ENCODE results near the gene TRIP6.
A peak's percentile ranks its signal among the peaks of the same experiment; 100 is the strongest.

TRIP6 gene

GRCh38 chr7:100867040-100867775 is at the start of gene TRIP6:
TRIP6 (plus strand) TSS chr7:100867387; CDS start chr7:100867498, 111 bp downstream.
- peak; percentile 82 for DNase-seq

GRCh38 chr7:100818366-100818765 is 48.8 kb upstream of the TRIP6 start:
- DNase-seq = no peak

GRCh38 chr7:100818825-100819224 is 48.4 kb upstream of the TRIP6 start:
- DNase-seq = no peak

GRCh38 chr7:100819586-100819985 is 47.6 kb upstream of the TRIP6 start:
- no peak for DNase-seq

GRCh38 chr7:100822236-100823139 is 44.7 kb upstream of the TRIP6 start:
- DNase-seq = no peak

- no peak for DNase-seq
Observed at GRCh38 chr7:100823140-100823525, 44.1 kb upstream of the TRIP6 start.

GRCh38 chr7:100823534-100823933 is 43.7 kb upstream of the TRIP6 start:
- no peak for DNase-seq

GRCh38 chr7:100824499-100825214 is 42.5 kb upstream of the TRIP6 start:
- DNase-seq = no peak

GRCh38 chr7:100825215-100825671 is 41.9 kb upstream of the TRIP6 start:
- peak; percentile 52 for DNase-seq

GRCh38 chr7:100825751-100826513 is 41.3 kb upstream of the TRIP6 start:
- DNase-seq = peak; percentile 54

- DNase-seq = peak; percentile 67
Observed at GRCh38 chr7:100826514-100827329, 40.5 kb upstream of the TRIP6 start.

- peak; percentile 89 for DNase-seq
Observed at GRCh38 chr7:100827330-100828226, 39.6 kb upstream of the TRIP6 start, which contains the start of gene EPHB4. EPHB4 (minus strand) TSS chr7:100827523; CDS start chr7:100827030, 493 bp downstream.

GRCh38 chr7:100829150-100829716 is 38.0 kb upstream of the TRIP6 start:
- no peak for DNase-seq

- DNase-seq = no peak
Observed at GRCh38 chr7:100830396-100830795, 36.8 kb upstream of the TRIP6 start.

- DNase-seq = no peak
Observed at GRCh38 chr7:100832281-100832633, 34.9 kb upstream of the TRIP6 start.

- peak; percentile 51 for DNase-seq
Observed at GRCh38 chr7:100835903-100836811, 31.0 kb upstream of the TRIP6 start.

- no peak for DNase-seq
Observed at GRCh38 chr7:100836812-100837098, 30.4 kb upstream of the TRIP6 start.

- DNase-seq = peak; percentile 98
Observed at GRCh38 chr7:100837099-100837836, 29.9 kb upstream of the TRIP6 start.

Data from retina (tissue), 1 donor.